Cardiac fibroblast (primary cell): Measurements from ENCODE around the gene PEAK1.

Experiments
- DNase-seq, 2 donors: peaks; one replicate each; pipeline versions ENCODE4 v3.0.0 to v3.0.0-alpha.2; 2010; ENCODE audit warnings: low read depth in 2 of 2
- H3K4me3 ChIP-seq, 2 donors: replicated peaks in 1 of 2; 1 replicate in 1 of 2; 2 replicates in 1 of 2; pipeline ENCODE4 v1.5.1; 2011; ENCODE audit warnings: low read depth in 2 of 2, low read length in 2 of 2, mild to moderate bottlenecking in 2 of 2, moderate library complexity in 1 of 2
- CTCF ChIP-seq: IDR thresholded peaks from one replicate; pipeline ENCODE4 v1.5.1; 2011; ENCODE audit warnings: low read depth, mild to moderate bottlenecking, low read length, inconsistent platforms

Gene PEAK1

GRCh38 chr15:77426377-77426776 is 6.5 kb upstream of the PEAK1 start:
- no peak overlapping the region for H3K4me3 ChIP-seq
- no peak for TF ChIP-seq CTCF
- no peak for DNase-seq

GRCh38 chr15:77425104-77425503 is 5.2 kb upstream of the PEAK1 start:
- no peak for TF ChIP-seq CTCF
- no peak for DNase-seq
- H3K4me3 ChIP-seq: no peak overlapping the region

- DNase-seq: peak in 1 of 2 donors; percentile 26
- H3K4me3 ChIP-seq: peak overlapping the region; percentile 78 to 80
- TF ChIP-seq CTCF: no peak
Measured at GRCh38 chr15:77421370-77421700, 1.4 kb upstream of the PEAK1 start.

DNA sequence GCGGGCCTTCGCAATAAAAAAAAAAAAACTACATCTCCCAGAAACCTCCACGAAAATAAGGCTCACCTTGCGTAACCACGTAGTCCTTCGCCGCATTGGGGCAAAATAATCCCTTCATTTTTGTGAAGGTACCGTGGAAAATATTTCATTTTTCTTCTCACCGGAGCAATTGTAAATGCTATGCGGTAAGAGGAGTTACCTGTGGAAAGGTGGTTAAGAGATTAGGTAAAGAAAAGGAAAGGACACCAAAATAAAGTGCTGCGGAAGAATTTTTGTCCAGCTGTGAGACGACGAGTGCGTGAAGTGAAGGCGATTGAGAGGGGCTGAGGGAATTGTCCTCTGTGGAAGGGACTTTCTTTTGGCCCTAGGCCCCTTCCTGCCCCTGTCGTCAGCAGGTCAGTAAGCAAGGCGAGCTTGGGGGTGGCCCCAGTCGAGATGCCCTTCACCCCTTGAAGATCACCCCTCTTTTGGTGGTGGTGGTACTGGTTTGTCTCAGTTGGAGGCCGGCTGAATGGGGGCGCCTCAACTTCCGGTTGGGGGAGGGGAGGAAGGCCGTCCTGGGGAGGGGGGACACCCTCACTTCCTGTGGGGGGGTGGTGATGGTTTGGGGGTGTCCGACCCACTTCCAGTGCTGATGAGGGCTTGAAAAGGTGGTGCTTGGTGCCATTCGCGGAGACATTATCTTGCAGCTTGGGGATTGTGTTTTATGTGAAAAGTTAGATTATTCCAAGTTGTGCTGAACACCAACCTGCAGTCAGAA is 886 bp upstream of the PEAK1 start, which contains the start of gene HMG20A:
TSS of gene HMG20A (plus strand) at position 279 of the 760 bp plus-strand sequence. CDS start 37,520 bp downstream, outside the sequence.
- no peak for TF ChIP-seq CTCF
- DNase-seq: peak; percentile 92 to 94

GRCh38 chr15:77418966-77419835 is 703 bp downstream of the PEAK1 start:
- no peak for TF ChIP-seq CTCF
- peak; percentile 46 to 58 for DNase-seq
- peak overlapping the region; percentile 76 to 78 for H3K4me3 ChIP-seq

More for the DNA sequence above, 886 bp upstream of the PEAK1 start, which contains the start of gene HMG20A:
- H3K4me3 ChIP-seq: peak within 1 kb of the TSS; percentile 78 to 80

DNA sequence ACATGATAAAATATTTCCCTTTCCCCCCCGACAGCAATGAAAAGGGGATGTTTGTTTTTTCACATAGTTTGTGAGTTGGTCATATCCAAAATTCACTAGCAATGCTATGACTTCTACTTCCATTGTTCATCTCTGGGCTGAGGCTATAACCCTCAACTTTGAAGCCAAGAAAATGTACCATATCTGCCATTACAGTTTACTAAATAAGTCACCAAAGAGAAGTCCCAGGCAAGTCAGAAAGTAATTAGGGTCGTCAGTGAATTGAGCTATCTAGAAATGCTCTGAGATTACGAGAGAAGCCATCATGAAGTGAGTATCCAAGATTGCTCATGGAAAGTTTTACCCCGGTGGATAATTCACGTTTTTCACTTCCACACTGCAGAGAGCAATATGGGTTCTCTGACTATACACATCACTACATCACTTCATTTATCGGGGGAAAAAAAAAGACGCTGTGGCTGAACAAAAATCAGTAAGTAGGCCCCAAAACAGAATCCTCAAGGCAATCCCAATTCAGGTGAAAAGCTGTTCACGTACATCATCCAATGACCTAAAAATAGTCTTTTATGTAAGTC is 1.4 kb downstream of the PEAK1 start:
- peak overlapping the region; percentile 76 to 78 for H3K4me3 ChIP-seq
- TF ChIP-seq CTCF: no peak
- peak; percentile 22 to 72 for DNase-seq
